NB4 (cell line): Measurements from ENCODE around the gene LYPD5.

Experiments
- DNase-seq: peaks from one replicate; pipeline ENCODE4 v3.0.0; 2010; ENCODE audit warnings: low read depth
- H3K4me3 ChIP-seq: one replicate; pipeline ENCODE4 v1.5.1; 2011; ENCODE audit warnings: mild to moderate bottlenecking, low read depth, low read length, moderate library complexity
- CTCF ChIP-seq: IDR thresholded peaks from one replicate; pipeline ENCODE4 v1.5.1; 2012; ENCODE audit warnings: low read depth, low read length
- MAX ChIP-seq: IDR thresholded peaks from 2 replicates; pipeline ENCODE4 v1.6.1; 2011; ENCODE audit warnings: low read depth, low read length
- MYC ChIP-seq: IDR thresholded peaks from 2 replicates; pipeline ENCODE4 v1.6.1; 2011; ENCODE audit warnings: low read depth, low read length
- POLR2A ChIP-seq: IDR thresholded peaks from 2 replicates; pipeline ENCODE4 v1.6.1; 2011; ENCODE audit warnings: mild to moderate bottlenecking; ENCODE audit not compliant: insufficient read length; ENCODE audit errors: extremely low read depth

The LYPD5 gene

GRCh38 chr19:43781630-43782310 is 20.5 kb downstream of the LYPD5 start:
- H3K4me3 ChIP-seq = no peak overlapping the region

DNA sequence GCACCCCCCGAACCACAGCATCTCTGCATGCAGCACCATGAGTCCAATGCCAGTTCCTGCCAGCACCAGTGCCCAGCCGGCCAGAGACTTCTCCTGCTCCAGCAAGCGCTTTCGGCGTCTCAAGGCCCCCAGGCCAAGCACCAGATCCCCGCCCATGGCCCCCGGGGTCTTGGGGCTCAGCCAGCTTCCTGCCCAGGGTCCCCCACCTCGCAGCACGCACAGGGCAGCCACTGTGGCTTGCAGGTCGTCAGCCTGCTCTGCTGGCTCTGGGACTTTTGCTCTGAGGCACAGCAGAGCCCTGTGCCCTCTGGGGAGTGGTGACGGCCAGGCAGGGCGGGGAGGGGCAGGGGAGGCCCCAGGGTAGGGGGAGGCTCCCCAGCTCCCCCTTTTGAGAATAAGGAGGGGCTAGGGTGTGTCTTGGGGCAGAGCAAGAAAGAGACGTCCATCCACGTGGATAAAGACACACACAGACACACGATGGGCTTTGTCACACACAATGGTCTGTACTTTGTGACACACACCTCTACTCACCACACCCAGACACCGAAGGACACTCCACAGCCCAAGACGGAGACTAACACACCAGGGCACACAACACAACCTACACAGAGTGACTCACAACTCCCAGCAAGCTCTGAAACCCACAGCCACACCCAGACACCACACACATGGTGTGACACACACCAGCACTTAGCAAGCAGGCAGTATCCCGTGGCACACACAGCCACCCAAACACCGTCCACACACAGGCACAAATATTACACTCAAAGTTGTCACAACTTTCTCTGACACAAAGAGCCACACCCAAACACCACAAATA is 21.3 kb downstream of the LYPD5 start, which contains the start of gene KCNN4:
TSS of gene KCNN4 (minus strand) at position 268 of the 820 bp plus-strand sequence. CDS start at position 156, 112 bp downstream.
- TF ChIP-seq CTCF = no peak
- peak; percentile 34 for TF ChIP-seq POLR2A
- TF ChIP-seq MAX = peak; percentile 23; the same call in 1 of the 2 replicates
- DNase-seq = peak; percentile 77
- peak within 1 kb of the TSS; percentile 62 for H3K4me3 ChIP-seq

More at GRCh38 chr19:43781630-43782310, 20.5 kb downstream of the LYPD5 start:
- TF ChIP-seq CTCF (no peak), POLR2A (no peak), MYC (no peak), MAX (no peak)
- no peak for DNase-seq

DNA sequence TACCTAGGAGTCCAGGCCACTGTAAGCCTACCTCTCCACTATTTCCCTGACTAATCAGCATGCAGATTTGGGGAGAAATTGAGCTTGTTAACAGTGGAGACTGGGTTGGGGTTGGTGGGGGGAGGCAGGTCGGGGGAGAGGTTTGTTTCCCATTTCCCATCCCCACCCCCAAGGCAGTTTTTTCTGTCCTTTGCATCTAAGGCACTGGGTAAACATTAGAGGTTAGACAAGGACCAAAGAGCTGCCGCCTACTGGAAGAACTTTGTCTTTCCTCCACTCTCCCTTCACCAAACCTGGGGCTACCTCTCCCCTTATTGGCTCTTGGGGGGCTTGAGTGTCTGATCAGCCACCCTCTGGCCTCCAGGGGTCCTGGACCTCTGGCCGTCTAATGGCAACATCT is 22.4 kb downstream of the LYPD5 start:
- peak overlapping the region; percentile 62 for H3K4me3 ChIP-seq
- DNase-seq = peak; percentile 70
- TF ChIP-seq MAX (no peak), CTCF (peak; percentile 8)

GRCh38 chr19:43779147-43779819 is 23.0 kb downstream of the LYPD5 start:
- no peak for TF ChIP-seq POLR2A
- TF ChIP-seq MAX = peak; percentile 19; the same call in 1 of the 2 replicates
- TF ChIP-seq MYC = no peak
- no peak for TF ChIP-seq CTCF
- peak; percentile 42 for DNase-seq
- H3K4me3 ChIP-seq = peak overlapping the region; percentile 62

DNA sequence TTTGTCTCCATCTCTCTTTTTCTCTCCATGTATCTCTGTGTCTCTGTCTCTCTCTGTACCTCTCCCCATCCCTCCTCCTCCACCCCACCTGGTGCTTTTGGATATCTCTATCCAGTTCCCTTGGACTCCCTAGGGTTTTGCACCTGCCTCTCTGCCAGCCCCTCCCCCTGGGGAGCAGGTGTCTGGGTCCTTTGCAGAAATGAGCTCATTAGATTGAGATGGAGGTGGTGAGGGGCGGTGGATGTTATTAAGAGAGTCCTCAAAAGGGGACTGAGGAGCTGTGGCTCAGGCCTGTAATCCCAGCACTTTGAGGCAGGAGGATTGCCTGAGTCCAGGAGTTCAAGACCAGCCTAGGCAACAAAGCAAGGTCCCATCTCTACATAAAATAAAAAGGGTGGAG is 23.6 kb downstream of the LYPD5 start:
- DNase-seq = no peak
- H3K4me3 ChIP-seq = peak overlapping the region; percentile 62
- TF ChIP-seq POLR2A = no peak
- no peak for TF ChIP-seq MYC
- no peak for TF ChIP-seq CTCF
- no peak for TF ChIP-seq MAX
